Measurements from ENCODE around the gene WEE2. TPM values are rescaled to one million over a fixed set of nuclear protein-coding genes. Genes with fewer than 3 reads are reported as not detected.
"Not testable (repeated sequence)": the region's sequence is repeated elsewhere in the genome, so short reads cannot be mapped to it uniquely, and the experiment has no call there.

The WEE2 gene
- total RNA-seq, 2 experiments from 2014 or later, result not detected

- DNase-seq; CTCF ChIA-PET; POLR2A ChIA-PET; H3K4me3 Mint-ChIP-seq; intact Hi-C loops (cut with micrococcal nuclease); H3K27me3 Mint-ChIP-seq; H3K27ac Mint-ChIP-seq; H3K4me1 Mint-ChIP-seq (ENCODE audit: low read depth): not testable (repeated sequence)
- H3K9me3 Mint-ChIP-seq, result peaks cover 29% of the 10 kb centered on the region
- peaks cover 73% of the 10 kb centered on the region for H3K36me3 Mint-ChIP-seq
Measured at GRCh38 chr7:141751904-141752303, 43.8 kb downstream of the WEE2 start.

- Mint-ChIP-seq H3K4me3 (no peak overlapping the region), H3K4me1 (ENCODE audit: low read depth) (no peaks in the 10 kb centered on the region), H3K27ac (no peak overlapping the region), H3K36me3 (peaks cover 78% of the 10 kb centered on the region), H3K27me3 (no peaks in the 10 kb centered on the region), H3K9me3 (peaks cover 29% of the 10 kb centered on the region)
- POLR2A ChIA-PET, result no interaction called here
- intact Hi-C loops (cut with micrococcal nuclease), result loop anchor here (1.0 kb wide), 1 partner anchor 11 kb away; no protein-coding TSS in a partner anchor
- CTCF ChIA-PET, result no interaction called here
- no peak for DNase-seq
Measured at GRCh38 chr7:141752634-141753033, 44.5 kb downstream of the WEE2 start.

DNA sequence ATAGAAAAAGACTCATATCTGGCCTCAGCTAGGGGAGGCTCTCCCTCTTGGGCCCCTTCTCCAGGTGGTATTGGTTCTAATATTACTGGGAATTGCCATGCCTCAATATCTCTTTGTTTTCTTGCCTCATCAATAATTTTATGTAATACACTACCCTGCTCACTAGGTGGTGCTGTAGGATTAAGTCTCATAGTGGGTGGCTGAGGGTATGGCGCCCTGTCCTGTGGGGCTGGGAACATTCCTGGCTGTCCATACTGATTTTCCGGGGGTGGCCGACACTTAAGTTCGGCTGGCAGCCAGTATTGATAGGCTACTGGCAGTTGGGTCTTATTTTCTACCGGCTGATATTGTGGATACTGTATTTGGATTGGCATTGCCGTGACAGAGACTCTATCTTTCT lies 46.8 kb downstream of the WEE2 start:
- no peaks in the 10 kb centered on the region for H3K27me3 Mint-ChIP-seq
- H3K36me3 Mint-ChIP-seq, result peaks cover 77% of the 10 kb centered on the region
- intact Hi-C loops (cut with micrococcal nuclease), result no loop called here
- H3K27ac Mint-ChIP-seq, result no peak overlapping the region
- no peak for DNase-seq
- H3K9me3 Mint-ChIP-seq, result peaks cover 27% of the 10 kb centered on the region
- POLR2A ChIA-PET, result no interaction called here
- CTCF ChIA-PET, result interaction anchor here (0.6 to 1.3 kb wide), 2 partner anchors 54 to 76 kb away, joined by 3 read pairs; no protein-coding TSS in a partner anchor
- no peak overlapping the region for H3K4me3 Mint-ChIP-seq
- H3K4me1 Mint-ChIP-seq (ENCODE audit: low read depth), result no peaks in the 10 kb centered on the region

DNA sequence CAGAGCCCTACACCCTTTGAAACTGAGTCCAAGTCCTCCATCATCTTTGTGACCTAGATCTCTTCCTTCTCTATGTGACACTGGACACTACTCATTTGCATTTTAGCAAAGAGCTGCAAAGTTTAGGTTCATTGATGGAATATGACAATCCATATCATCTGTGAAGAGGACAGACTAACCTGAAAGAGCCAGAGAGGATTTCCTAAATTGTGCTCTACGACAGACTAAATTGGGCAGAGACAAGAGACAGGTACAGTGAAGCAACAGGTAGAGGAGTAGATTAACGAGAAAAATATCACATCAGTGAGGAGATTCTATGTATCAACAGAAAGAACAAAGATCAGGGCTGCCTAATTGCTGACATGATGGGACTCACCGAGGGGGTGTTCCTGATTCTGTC lies 55.6 kb downstream of the WEE2 start, which contains the start of gene TAS2R3:
Gene TAS2R3 (plus strand): TSS at position 301 of the 400 bp plus-strand sequence. CDS start 62 bp downstream, at position 363.
- Mint-ChIP-seq H3K4me3 (no peak within 1 kb of the TSS), H3K36me3 (peaks cover 50% of the 10 kb centered on the region), H3K27ac (no peak within 1 kb of the TSS), H3K9me3 (no peaks in the 10 kb centered on the region), H3K4me1 (ENCODE audit: low read depth) (no peaks in the 10 kb centered on the region), H3K27me3 (no peaks in the 10 kb centered on the region)
- ChIA-PET POLR2A (no interaction called here), CTCF (no interaction called here)
- intact Hi-C loops (cut with micrococcal nuclease), result no loop called here
- DNase-seq, result no peak

- H3K4me3 Mint-ChIP-seq; intact Hi-C loops (cut with micrococcal nuclease); H3K27ac Mint-ChIP-seq; H3K9me3 Mint-ChIP-seq; POLR2A ChIA-PET; H3K27me3 Mint-ChIP-seq; H3K4me1 Mint-ChIP-seq (ENCODE audit: low read depth); DNase-seq: not testable (repeated sequence)
- CTCF ChIA-PET, result interaction anchor here (2.0 kb wide), 1 partner anchor 16 kb away, joined by 5 read pairs; no protein-coding TSS in a partner anchor
- H3K36me3 Mint-ChIP-seq, result peaks cover 46% of the 10 kb centered on the region
Measured at GRCh38 chr7:141770083-141770583, 62.0 kb downstream of the WEE2 start.

- H3K9me3 Mint-ChIP-seq, result no peaks in the 10 kb centered on the region
- intact Hi-C loops (cut with micrococcal nuclease), result no loop called here
- H3K4me1 Mint-ChIP-seq (ENCODE audit: low read depth), result no peaks in the 10 kb centered on the region
- ChIA-PET CTCF (interaction anchor here (1.6 kb wide), 1 partner anchor 9 kb away, joined by 14 read pairs; no protein-coding TSS in a partner anchor), POLR2A (no interaction called here)
- H3K27me3 Mint-ChIP-seq, result no peaks in the 10 kb centered on the region
- no peak within 1 kb of the TSS for H3K27ac Mint-ChIP-seq
- peaks cover 50% of the 10 kb centered on the region for H3K36me3 Mint-ChIP-seq
- no peak within 1 kb of the TSS for H3K4me3 Mint-ChIP-seq
- DNase-seq, result no peak
Measured at GRCh38 chr7:141776374-141776773, 68.2 kb downstream of the WEE2 start, which contains the start of gene TAS2R4. TSS of gene TAS2R4 (plus strand) at chr7:141776674. CDS start at chr7:141778489, 1,815 bp downstream.

Other genes with a start within 250 kb of the WEE2 start
- gene AGK, start 156.9 kb upstream of the WEE2 start, total RNA-seq, result 10 to 100 TPM; 50.2 to 57.2 TPM
- gene DENND11, start 6.2 kb upstream of the WEE2 start, total RNA-seq, result 10 to 100 TPM; 27.5 to 28.9 TPM
- 100 to 1,000 TPM; 207 to 234 TPM for gene SSBP1, start 30.0 kb downstream of the WEE2 start, total RNA-seq
- under 1 TPM; 0.59 to 0.63 TPM for gene TAS2R3, start 55.7 kb downstream of the WEE2 start, total RNA-seq
- under 1 TPM; 0.56 to 0.62 TPM for gene TAS2R4, start 68.3 kb downstream of the WEE2 start, total RNA-seq
- 1 to 10 TPM in 1 of 2 experiments, under 1 TPM in 1; 0.93 to 1.3 TPM for gene TAS2R5, start 81.9 kb downstream of the WEE2 start, total RNA-seq
- not detected for gene PRSS37, start 133.1 kb downstream of the WEE2 start, total RNA-seq
- gene OR9A4, start 208.0 kb downstream of the WEE2 start, total RNA-seq, result not detected
- not detected for gene CLEC5A, start 238.6 kb downstream of the WEE2 start, total RNA-seq